Neuron (in vitro differentiated cells): ENCODE data around the gene BACH2.
A peak's percentile ranks its signal among the peaks of the same experiment; 100 is the strongest.
"Not testable (repeated sequence)": the region's sequence is repeated elsewhere in the genome, so short reads cannot be mapped to it uniquely, and the experiment has no call there.

Experiments used
- H2AFZ ChIP-seq: one replicate; pipeline ENCODE4 v1.6.1; 2013; ENCODE audit warnings: low read depth, mild to moderate bottlenecking, inconsistent platforms, low read length, moderate library complexity
- H3K27me3 ChIP-seq: one replicate; pipeline ENCODE4 v1.6.1; 2013; ENCODE audit warnings: low read length; ENCODE audit not compliant: insufficient read depth
- H3K36me3 ChIP-seq: one replicate; pipeline ENCODE4 v1.6.1; 2013; ENCODE audit warnings: low read length; ENCODE audit not compliant: insufficient read depth
- H3K4me1 ChIP-seq: one replicate; pipeline ENCODE4 v1.6.1; 2013; ENCODE audit warnings: low read length; ENCODE audit not compliant: insufficient read depth
- H3K4me3 ChIP-seq: 2 replicates; pipeline ENCODE4 v1.5.1; 2013; ENCODE audit warnings: mild to moderate bottlenecking, low read length, moderate library complexity
- H3K9me3 ChIP-seq: one replicate; pipeline ENCODE4 v1.6.1; 2013; ENCODE audit warnings: low read length

BACH2 gene

GRCh38 chr6:90220273-90220672 lies 76.4 kb downstream of the BACH2 start:
- Histone ChIP-seq H3K4me1 (peaks cover 54% of the 10 kb centered on the region), H2AFZ (no peak overlapping the region), H3K27me3 (no peaks in the 10 kb centered on the region), H3K9me3 (peaks cover 3% of the 10 kb centered on the region), H3K4me3 (no peak overlapping the region), H3K36me3 (no peaks in the 10 kb centered on the region)

GRCh38 chr6:90219209-90219985 lies 77.2 kb downstream of the BACH2 start:
- Histone ChIP-seq H3K4me1 (peaks cover 56% of the 10 kb centered on the region), H3K4me3 (peak overlapping the region; percentile 50), H3K27me3 (no peaks in the 10 kb centered on the region), H2AFZ (peak overlapping the region; percentile 19), H3K36me3 (no peaks in the 10 kb centered on the region), H3K9me3 (peaks cover 3% of the 10 kb centered on the region)

GRCh38 chr6:90218959-90219208 lies 77.8 kb downstream of the BACH2 start:
- Histone ChIP-seq H3K4me1 (peaks cover 56% of the 10 kb centered on the region), H3K4me3 (peak overlapping the region; percentile 50), H3K36me3 (no peaks in the 10 kb centered on the region), H2AFZ (peak overlapping the region; percentile 19), H3K27me3 (no peaks in the 10 kb centered on the region), H3K9me3 (peaks cover 3% of the 10 kb centered on the region)

DNA sequence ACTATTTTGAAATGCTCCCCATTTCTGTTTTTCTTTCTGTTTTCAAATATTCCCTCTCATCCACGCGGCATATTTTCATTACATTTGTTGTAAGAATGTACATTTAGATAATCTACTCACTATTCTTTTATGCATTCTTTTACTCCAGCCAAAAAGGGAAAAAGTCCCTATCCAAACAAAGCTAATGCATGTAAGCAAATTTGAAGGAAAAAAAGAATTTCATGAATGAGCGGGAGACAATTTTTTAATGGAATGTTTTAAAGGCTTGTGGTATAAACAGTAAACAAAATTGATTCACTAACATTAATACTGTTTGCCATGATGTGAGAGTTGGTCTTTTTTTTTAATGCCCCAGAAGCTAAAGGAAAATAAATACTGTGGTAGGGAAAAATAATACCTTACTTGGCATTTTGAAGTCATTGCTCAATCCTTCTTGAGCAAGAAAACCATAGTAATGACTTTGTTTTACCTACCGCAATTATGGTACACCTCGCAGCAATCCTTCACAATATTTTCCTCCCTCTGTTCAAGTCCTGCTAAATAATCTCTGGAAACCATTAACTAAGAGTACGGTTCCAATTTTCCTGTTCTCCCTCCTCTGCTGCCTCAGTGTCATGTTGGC lies 79.0 kb downstream of the BACH2 start:
- peaks cover under 1% of the 10 kb centered on the region for H3K9me3 ChIP-seq
- no peaks in the 10 kb centered on the region for H3K36me3 ChIP-seq
- peaks cover 56% of the 10 kb centered on the region for H3K4me1 ChIP-seq
- no peak overlapping the region for H2AFZ ChIP-seq
- H3K27me3 ChIP-seq = no peaks in the 10 kb centered on the region
- H3K4me3 ChIP-seq = peak overlapping the region; percentile 50

GRCh38 chr6:90216072-90216977 lies 80.3 kb downstream of the BACH2 start:
- H3K4me3 ChIP-seq = no peak overlapping the region
- H3K9me3 ChIP-seq = no peaks in the 10 kb centered on the region
- H3K4me1 ChIP-seq = peaks cover 56% of the 10 kb centered on the region
- H2AFZ ChIP-seq = no peak overlapping the region
- H3K27me3 ChIP-seq = no peaks in the 10 kb centered on the region
- peaks cover 2% of the 10 kb centered on the region for H3K36me3 ChIP-seq

DNA sequence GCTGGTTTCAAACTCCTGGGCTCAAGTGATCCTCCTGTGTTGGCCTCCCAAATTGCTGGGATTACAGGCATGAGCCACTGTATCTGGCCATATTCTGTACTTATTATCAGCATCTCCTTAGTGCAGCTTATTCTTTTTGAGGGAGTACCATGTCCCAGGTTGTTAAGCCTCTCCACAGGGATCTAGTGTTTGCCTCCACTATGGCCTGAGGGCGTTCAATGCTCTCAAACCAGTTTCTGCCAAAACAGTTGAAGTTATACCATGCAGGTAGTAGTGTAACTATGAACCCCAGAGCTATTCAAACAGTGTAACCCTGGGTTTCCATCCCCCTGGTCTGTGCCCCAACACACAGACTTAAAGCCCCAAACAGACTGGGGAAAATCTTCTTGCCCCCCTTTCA lies 81.7 kb downstream of the BACH2 start:
- H3K36me3 ChIP-seq = peaks cover 2% of the 10 kb centered on the region
- no peaks in the 10 kb centered on the region for H3K27me3 ChIP-seq
- peaks cover 43% of the 10 kb centered on the region for H3K4me1 ChIP-seq
- H3K4me3 ChIP-seq = no peak overlapping the region
- no peaks in the 10 kb centered on the region for H3K9me3 ChIP-seq
- H2AFZ ChIP-seq = no peak overlapping the region

DNA sequence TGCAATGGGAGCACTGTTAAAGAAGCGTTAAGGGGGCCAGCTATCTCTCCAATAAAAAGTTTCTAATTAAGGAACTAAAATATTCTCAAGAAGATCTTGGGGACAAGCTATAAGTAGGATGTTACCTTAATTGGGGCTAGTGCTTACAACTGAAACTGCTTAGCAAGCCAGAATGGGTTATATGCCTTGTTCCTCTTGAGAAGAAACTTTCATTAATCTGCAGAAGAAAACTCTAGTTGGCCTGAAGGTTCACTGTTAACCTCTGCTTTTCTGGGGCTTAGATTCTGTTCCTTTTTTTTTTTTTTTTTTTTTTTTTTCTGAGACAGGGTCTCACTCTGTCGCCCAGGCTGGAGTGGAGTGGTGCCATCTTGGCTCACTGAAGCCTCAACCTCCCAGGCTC lies 82.2 kb downstream of the BACH2 start:
- peaks cover 38% of the 10 kb centered on the region for H3K4me1 ChIP-seq
- no peaks in the 10 kb centered on the region for H3K9me3 ChIP-seq
- no peak overlapping the region for H3K4me3 ChIP-seq
- no peak overlapping the region for H2AFZ ChIP-seq
- H3K27me3 ChIP-seq = no peaks in the 10 kb centered on the region
- peaks cover 2% of the 10 kb centered on the region for H3K36me3 ChIP-seq

- Histone ChIP-seq H3K27me3 (no peaks in the 10 kb centered on the region), H3K9me3 (no peaks in the 10 kb centered on the region), H2AFZ (no peak overlapping the region), H3K36me3 (peaks cover 2% of the 10 kb centered on the region), H3K4me1 (peaks cover 22% of the 10 kb centered on the region), H3K4me3 (no peak overlapping the region)
Measured at GRCh38 chr6:90212274-90212673, 84.4 kb downstream of the BACH2 start.

GRCh38 chr6:90209527-90209926 lies 87.1 kb downstream of the BACH2 start:
- Histone ChIP-seq H3K4me1 (no peaks in the 10 kb centered on the region), H3K36me3 (peaks cover 17% of the 10 kb centered on the region), H3K4me3 (no peak overlapping the region), H2AFZ (no peak overlapping the region), H3K27me3 (no peaks in the 10 kb centered on the region), H3K9me3 (no peaks in the 10 kb centered on the region)

DNA sequence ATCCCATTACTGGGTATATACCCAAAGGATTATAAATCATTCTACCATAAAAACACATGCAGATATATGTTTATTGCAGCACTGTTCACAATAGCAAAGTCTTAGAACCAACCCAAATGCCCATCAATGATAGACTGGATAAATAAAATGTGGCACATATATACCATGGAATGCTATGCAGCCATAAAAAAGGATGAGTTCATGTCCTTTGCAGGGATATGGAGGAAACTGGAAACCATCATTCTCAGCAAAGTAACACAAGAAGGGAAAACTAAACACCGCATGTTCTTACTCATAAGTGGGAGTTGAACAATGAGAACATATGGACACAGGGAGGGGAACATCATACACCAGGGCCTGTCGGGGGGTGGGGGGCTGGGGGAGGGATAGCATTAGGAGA lies 88.0 kb downstream of the BACH2 start:
- H3K36me3 ChIP-seq = peaks cover 21% of the 10 kb centered on the region
- not testable (repeated sequence) for H3K9me3 ChIP-seq, H3K4me3 ChIP-seq, H3K27me3 ChIP-seq, H2AFZ ChIP-seq, H3K4me1 ChIP-seq

DNA sequence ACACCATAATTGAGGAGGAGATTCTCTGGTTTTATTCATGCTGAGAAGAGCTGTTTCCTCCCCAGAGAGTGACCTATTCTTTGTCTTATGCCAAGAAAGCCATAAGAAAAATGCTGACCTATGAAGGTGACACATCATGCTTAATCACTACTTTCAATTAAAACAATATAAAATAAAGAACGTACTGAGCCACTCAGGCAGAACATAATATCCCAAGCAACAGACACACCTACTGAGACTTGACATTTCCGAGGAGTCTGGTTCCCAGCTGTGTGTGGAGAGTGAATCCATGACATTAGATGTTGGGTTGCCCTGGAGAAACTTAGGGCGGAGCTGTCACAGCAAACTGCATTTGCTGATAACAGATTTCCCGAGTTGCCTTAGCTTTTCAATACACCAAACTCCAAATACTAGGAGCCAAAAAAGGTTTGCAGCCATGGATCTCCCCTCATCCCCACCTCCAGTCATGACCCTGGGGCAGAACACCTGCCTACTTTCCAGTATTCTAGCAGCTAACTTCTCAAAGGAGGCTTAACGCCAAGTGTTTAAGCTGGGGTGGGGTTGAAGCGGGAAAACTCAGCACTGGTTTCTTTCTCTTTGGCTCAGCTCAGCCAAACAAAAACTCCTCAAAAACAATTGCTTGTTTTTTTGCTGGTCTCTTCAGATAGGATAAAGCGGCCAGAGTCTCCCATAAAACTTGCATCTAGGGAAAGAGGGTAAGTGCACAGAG lies 92.2 kb downstream of the BACH2 start:
- no peak overlapping the region for H2AFZ ChIP-seq
- H3K27me3 ChIP-seq = no peaks in the 10 kb centered on the region
- H3K4me1 ChIP-seq = no peaks in the 10 kb centered on the region
- H3K4me3 ChIP-seq = no peak overlapping the region
- peaks cover 19% of the 10 kb centered on the region for H3K36me3 ChIP-seq
- peaks cover under 1% of the 10 kb centered on the region for H3K9me3 ChIP-seq

GRCh38 chr6:90203672-90204071 lies 93.0 kb downstream of the BACH2 start:
- Histone ChIP-seq H3K4me3 (no peak overlapping the region), H3K9me3 (peaks cover 7% of the 10 kb centered on the region), H3K4me1 (no peaks in the 10 kb centered on the region), H3K27me3 (no peaks in the 10 kb centered on the region), H2AFZ (no peak overlapping the region), H3K36me3 (peaks cover 21% of the 10 kb centered on the region)

DNA sequence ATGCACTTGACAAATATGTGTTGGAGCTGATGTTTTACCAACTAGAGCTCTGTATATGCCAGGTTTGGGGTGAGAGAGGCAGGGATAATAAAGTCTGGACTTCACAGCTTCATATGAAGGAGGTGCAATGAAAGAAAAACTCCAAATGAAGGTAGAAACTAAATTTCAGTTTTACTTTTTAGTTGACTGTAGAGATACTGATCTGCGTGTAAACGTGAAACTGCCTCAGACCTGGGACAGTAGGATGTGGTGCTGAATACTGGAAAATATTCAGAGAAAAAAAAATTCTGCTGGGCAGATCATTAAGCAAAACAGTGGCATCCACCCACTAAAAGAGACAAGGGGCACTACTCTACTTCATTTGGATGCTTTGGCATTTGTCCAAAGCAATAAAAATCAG lies 94.5 kb downstream of the BACH2 start:
- H3K36me3 ChIP-seq = peaks cover 27% of the 10 kb centered on the region
- no peak overlapping the region for H2AFZ ChIP-seq
- no peaks in the 10 kb centered on the region for H3K4me1 ChIP-seq
- peaks cover 19% of the 10 kb centered on the region for H3K9me3 ChIP-seq
- H3K27me3 ChIP-seq = no peaks in the 10 kb centered on the region
- no peak overlapping the region for H3K4me3 ChIP-seq
